PC-9 (cell line): ENCODE results near the gene FAM89B. TPM values are rescaled to one million over a fixed set of nuclear protein-coding genes. Genes with fewer than 3 reads are reported as not detected.

Experiments
- BruUV-seq: library from RNA; stranded (reverse); fragments of 400-500 nt; replicated peaks from 2 replicates; lab custom pipeline; 2021; lab: Mats Ljungman, UMichigan
- CTCF ChIA-PET: fragments of 300-600 bp; sonication (Branson Sonifier 250); formaldehyde crosslinking; loops from one replicate; lab custom pipeline; 2022; ENCODE audit warnings: antibody characterized with exemption; lab: Charles Lee
- POLR2A ChIA-PET: fragments of 300-600 bp; sonication (Branson Sonifier 250); formaldehyde crosslinking; loops from one replicate; lab custom pipeline; 2022; ENCODE audit warnings: antibody characterized with exemption; ENCODE audit not compliant: unreplicated experiment; lab: Charles Lee
- DNase-seq, 2 experiments: peaks; one replicate each; pipeline versions ENCODE4 v3.0.0 to v3.0.0-alpha.2; 2015 to 2022; ENCODE audit warnings: mixed read lengths in 1 of 2
- H2AFZ ChIP-seq: fragments of 200-600 bp; sonication (generic); 2 replicates; pipeline ENCODE4 v1.8.1; 2017; ENCODE audit warnings: antibody characterized with exemption
- H3F3A ChIP-seq: fragments of 200-600 bp; sonication (generic); 2 replicates; pipeline ENCODE4 v1.8.1; 2017; ENCODE audit warnings: antibody characterized with exemption, mild to moderate bottlenecking, low read depth; ENCODE audit not compliant: insufficient read depth
- H3K27ac ChIP-seq: fragments of 200-600 bp; sonication (generic); 2 replicates; pipeline ENCODE4 v1.6.1; 2016; ENCODE audit warnings: mixed run types
- H3K27me3 ChIP-seq: fragments of 200-600 bp; sonication (generic); 2 replicates; pipeline ENCODE4 v1.6.1; 2016; ENCODE audit warnings: low read depth, mixed run types; ENCODE audit not compliant: insufficient read depth
- H3K36me3 ChIP-seq: fragments of 200-600 bp; sonication (generic); 2 replicates; pipeline ENCODE4 v1.6.1; 2016; ENCODE audit warnings: low read depth, mixed run types
- H3K4me1 ChIP-seq: fragments of 200-600 bp; sonication (generic); replicated peaks from 2 replicates; pipeline ENCODE4 v1.6.1; 2016; ENCODE audit warnings: mixed run types; ENCODE audit not compliant: insufficient read depth
- H3K4me2 ChIP-seq: fragments of 200-600 bp; sonication (generic); 2 replicates; pipeline ENCODE4 v1.6.1; 2017; ENCODE audit warnings: mixed run types
- H3K4me3 ChIP-seq: fragments of 200-600 bp; sonication (generic); 2 replicates; pipeline ENCODE4 v1.6.1; 2016; ENCODE audit warnings: mixed run types
- H3K79me2 ChIP-seq: fragments of 200-600 bp; sonication (generic); 2 replicates; pipeline ENCODE4 v1.6.1; 2017; ENCODE audit warnings: low read depth, mixed run types
- H3K9me2 ChIP-seq: fragments of 200-600 bp; sonication (generic); 2 replicates; pipeline ENCODE4 v1.8.1; 2017; ENCODE audit warnings: mild to moderate bottlenecking; ENCODE audit not compliant: insufficient read depth
- H3K9me3 ChIP-seq: fragments of 200-600 bp; sonication (generic); 2 replicates; pipeline ENCODE4 v1.8.1; 2016; ENCODE audit warnings: low read depth; ENCODE audit not compliant: insufficient read depth
- H4K20me1 ChIP-seq: fragments of 200-600 bp; sonication (generic); 2 replicates; pipeline ENCODE4 v1.8.1; 2017; ENCODE audit not compliant: insufficient read depth
- CTCF ChIP-seq: fragments of 200-600 bp; sonication (generic); conservative IDR thresholded peaks from 2 replicates; pipeline ENCODE4 v1.6.1; 2017; ENCODE audit warnings: mixed run types, antibody characterized with exemption, mild to moderate bottlenecking, moderate library complexity
- EZH2 ChIP-seq: fragments of 200-600 bp; sonication (generic); IDR thresholded peaks from 2 replicates; pipeline ENCODE4 v1.8.0; 2017; ENCODE audit warnings: antibody characterized with exemption, low read depth
- intact Hi-C: fragments of 100-400 bp; cut with micrococcal nuclease; formaldehyde crosslinking; loops from one replicate; pipeline ENCODE4 v1.10.0; 2022; ENCODE audit not compliant: unreplicated experiment
- total RNA-seq: library from RNA; stranded (reverse); gene quantifications from 2 replicates; pipeline ENCODE4 v1.2.3, GENCODE V29; 2021

FAM89B gene
- total RNA-seq, 1 experiment from 2014 or later, result 53.3 TPM

GRCh38 chr11:65580756-65581155 is 8.4 kb downstream of the FAM89B start:
- intact Hi-C loops, result no loop called here
- Histone ChIP-seq H3K4me3 (no peak overlapping the region), H3K79me2 (peaks cover 27% of the 10 kb centered on the region), H3K4me2 (no peak overlapping the region), H3K27me3 (no peaks in the 10 kb centered on the region), H4K20me1 (peaks cover 7% of the 10 kb centered on the region; the same call in 1 of the 2 replicates), H3K9me3 (no peaks in the 10 kb centered on the region), H3K27ac (no peak overlapping the region), H3F3A (peaks cover 27% of the 10 kb centered on the region), H3K9me2 (no peaks in the 10 kb centered on the region), H3K36me3 (no peaks in the 10 kb centered on the region; the same call in 1 of the 2 replicates), H2AFZ (no peak overlapping the region), H3K4me1 (peaks cover 19% of the 10 kb centered on the region)
- no TSS peak for BruUV-seq
- TF ChIP-seq CTCF (no peak), EZH2 (no peak)
- ChIA-PET POLR2A (no interaction called here), CTCF (no interaction called here)
- no peak for DNase-seq

GRCh38 chr11:65581928-65582327 is 9.6 kb downstream of the FAM89B start:
- no peak overlapping the region for H3K4me3 ChIP-seq
- TF ChIP-seq EZH2 (no peak), CTCF (no peak)
- intact Hi-C loops, result no loop called here
- H3K4me1 ChIP-seq, result peaks cover 12% of the 10 kb centered on the region
- H3F3A ChIP-seq, result peaks cover 27% of the 10 kb centered on the region; the same call in 1 of the 2 replicates
- H3K79me2 ChIP-seq, result peaks cover 18% of the 10 kb centered on the region
- BruUV-seq, result no TSS peak
- CTCF ChIA-PET, result no interaction called here
- POLR2A ChIA-PET, result no interaction called here
- H3K4me2 ChIP-seq, result no peak overlapping the region
- H3K9me3 ChIP-seq, result no peaks in the 10 kb centered on the region
- H4K20me1 ChIP-seq, result peaks cover 7% of the 10 kb centered on the region; the same call in 1 of the 2 replicates
- H3K9me2 ChIP-seq, result no peaks in the 10 kb centered on the region
- H3K27ac ChIP-seq, result no peak overlapping the region
- H3K27me3 ChIP-seq, result no peaks in the 10 kb centered on the region
- no peaks in the 10 kb centered on the region; the same call in 1 of the 2 replicates for H3K36me3 ChIP-seq
- H2AFZ ChIP-seq, result no peak overlapping the region
- DNase-seq, result no peak

GRCh38 chr11:65583589-65583988 is 11.3 kb downstream of the FAM89B start:
- no peak overlapping the region for H3K27ac ChIP-seq
- H3K4me2 ChIP-seq, result no peak overlapping the region
- TF ChIP-seq EZH2, result no peak
- no peaks in the 10 kb centered on the region; the same call in 1 of the 2 replicates for H3K36me3 ChIP-seq
- intact Hi-C loops, result no loop called here
- peaks cover 20% of the 10 kb centered on the region; the same call in 1 of the 2 replicates for H3F3A ChIP-seq
- DNase-seq, result no peak
- peaks cover 4% of the 10 kb centered on the region; the same call in 1 of the 2 replicates for H3K79me2 ChIP-seq
- H3K4me3 ChIP-seq, result no peak overlapping the region
- BruUV-seq, result no TSS peak
- H3K4me1 ChIP-seq, result no peaks in the 10 kb centered on the region
- ChIA-PET CTCF (no interaction called here), POLR2A (interaction anchor here (0.6 to 0.8 kb wide), 2 partner anchors 12 to 29 kb away, joined by 8 to 10 read pairs; partner anchors contain the start of gene KCNK7)
- H4K20me1 ChIP-seq, result peaks cover 2% of the 10 kb centered on the region; the same call in 1 of the 2 replicates
- no peaks in the 10 kb centered on the region for H3K9me2 ChIP-seq
- no peaks in the 10 kb centered on the region for H3K27me3 ChIP-seq
- no peaks in the 10 kb centered on the region for H3K9me3 ChIP-seq
- no peak overlapping the region for H2AFZ ChIP-seq
